SK-N-MC (cell line): Measurements from ENCODE around the gene PDK1.

Source experiments
- EZH2 ChIP-seq: fragments of 200-600 bp; sonication (generic); IDR thresholded peaks from one replicate; pipeline ENCODE4 v1.6.1; 2017; ENCODE audit warnings: antibody characterized with exemption
- FOXP2 ChIP-seq: optimal IDR thresholded peaks from 2 replicates; pipeline ENCODE3; 2011; ENCODE audit warnings: mild to moderate bottlenecking, moderate library complexity; ENCODE audit not compliant: insufficient read depth; ENCODE audit errors: extremely low read length, control extremely low read depth
- POLR2AphosphoS5 ChIP-seq: IDR thresholded peaks from 2 replicates; pipeline ENCODE4 v1.6.1; 2012; ENCODE audit warnings: mild to moderate bottlenecking, low read depth, low read length, borderline replicate concordance

GRCh38 chr2:172578860-172579512 is 23.1 kb downstream of the PDK1 start:
- TF ChIP-seq POLR2AphosphoS5 (no peak), EZH2 (no peak), FOXP2 (no peak)
